HG02588 (cell line): ENCODE measurements around the gene ITK.

Experiments
- ATAC-seq: cut with Tn5 transposase; IDR thresholded peaks from one replicate; pipeline ENCODE4 v1.9.1; 2021; ENCODE audit warnings: mild to moderate bottlenecking, moderate library complexity; ENCODE audit not compliant: unreplicated experiment

The ITK gene

GRCh38 chr5:157180374-157181264, at the start of gene ITK:
Gene ITK (plus strand): TSS chr5:157180840. CDS start chr5:157180978, 138 bp downstream.
- no peak for ATAC-seq

GRCh38 chr5:157130925-157131324, 49.7 kb upstream of the ITK start:
- no peak for ATAC-seq

- ATAC-seq = no peak
These were observed 48.4 kb upstream of the ITK start for GRCh38 chr5:157132281-157132612.

GRCh38 chr5:157137691-157138090, 42.9 kb upstream of the ITK start:
- ATAC-seq = no peak

- ATAC-seq = peak; percentile 99
These were observed 38.1 kb upstream of the ITK start, which contains the start of gene MED7 for GRCh38 chr5:157142317-157143126. Gene MED7 (minus strand): TSS chr5:157142865. CDS start chr5:157139431, 3,434 bp downstream.

GRCh38 chr5:157143127-157143971, 37.3 kb upstream of the ITK start:
- peak; percentile 36 for ATAC-seq

GRCh38 chr5:157148734-157149615, 31.7 kb upstream of the ITK start:
- peak; percentile 67 for ATAC-seq

GRCh38 chr5:157150995-157151394, 29.6 kb upstream of the ITK start:
- ATAC-seq = no peak

GRCh38 chr5:157155297-157155696, 25.3 kb upstream of the ITK start:
- no peak for ATAC-seq

GRCh38 chr5:157157293-157157891, 23.2 kb upstream of the ITK start:
- no peak for ATAC-seq

- no peak for ATAC-seq
These were observed 21.4 kb upstream of the ITK start for GRCh38 chr5:157159209-157159751.

GRCh38 chr5:157160001-157160400, 20.6 kb upstream of the ITK start:
- ATAC-seq = no peak

GRCh38 chr5:157161996-157162395, 18.6 kb upstream of the ITK start:
- ATAC-seq = no peak

- ATAC-seq = no peak
These were observed 17.6 kb upstream of the ITK start for GRCh38 chr5:157162919-157163510.

- ATAC-seq = no peak
These were observed 16.1 kb upstream of the ITK start for GRCh38 chr5:157164521-157164920.

GRCh38 chr5:157165261-157165660, 15.4 kb upstream of the ITK start:
- no peak for ATAC-seq

GRCh38 chr5:157165668-157166067, 15.0 kb upstream of the ITK start:
- no peak for ATAC-seq

- no peak for ATAC-seq
These were observed 14.1 kb upstream of the ITK start, which contains the start of gene GARIN3 for GRCh38 chr5:157166214-157167213. Gene GARIN3 (minus strand): TSS chr5:157166264. CDS start chr5:157166168, 96 bp downstream.
